Anterior cingulate cortex (tissue), 58 donors: ENCODE results near the gene MICB.
A peak's percentile ranks its signal among the peaks of the same experiment; 100 is the strongest.

Experiments used
- DNase-seq, 58 donors: peaks; one replicate each; lab custom pipeline; 2025; lab: John Stamatoyannopoulos, UW

MICB gene

GRCh38 chr6:31535538-31536324, 37.8 kb downstream of the MICB start:
- no peak for DNase-seq

- peak in 1 of 58 donors; percentile 11 for DNase-seq
Observed at GRCh38 chr6:31538805-31539400, 41.0 kb downstream of the MICB start.

DNA sequence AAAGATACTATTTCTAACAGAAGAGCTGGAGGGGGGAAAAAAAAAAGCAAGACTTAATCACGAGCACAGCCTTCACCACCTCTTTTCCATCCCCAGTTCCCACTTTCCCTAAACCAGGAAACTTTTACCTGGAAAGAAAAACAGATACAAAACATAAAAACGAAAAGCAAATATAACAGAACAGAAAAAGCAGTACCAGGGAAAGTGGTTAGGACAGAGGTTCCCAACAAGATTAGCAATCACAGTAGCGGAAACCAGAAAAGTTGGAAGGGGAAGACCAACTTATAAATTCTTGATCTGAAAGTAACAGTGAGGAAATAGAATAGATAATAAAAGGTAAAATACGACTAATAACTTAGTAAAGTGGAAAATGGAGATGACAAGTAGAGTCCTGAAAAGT, 42.7 kb downstream of the MICB start:
- DNase-seq, result no peak

GRCh38 chr6:31541059-31541657, 43.2 kb downstream of the MICB start:
- DNase-seq, result peak in 7 of 58 donors; percentile 11 to 69 (median 43)

DNA sequence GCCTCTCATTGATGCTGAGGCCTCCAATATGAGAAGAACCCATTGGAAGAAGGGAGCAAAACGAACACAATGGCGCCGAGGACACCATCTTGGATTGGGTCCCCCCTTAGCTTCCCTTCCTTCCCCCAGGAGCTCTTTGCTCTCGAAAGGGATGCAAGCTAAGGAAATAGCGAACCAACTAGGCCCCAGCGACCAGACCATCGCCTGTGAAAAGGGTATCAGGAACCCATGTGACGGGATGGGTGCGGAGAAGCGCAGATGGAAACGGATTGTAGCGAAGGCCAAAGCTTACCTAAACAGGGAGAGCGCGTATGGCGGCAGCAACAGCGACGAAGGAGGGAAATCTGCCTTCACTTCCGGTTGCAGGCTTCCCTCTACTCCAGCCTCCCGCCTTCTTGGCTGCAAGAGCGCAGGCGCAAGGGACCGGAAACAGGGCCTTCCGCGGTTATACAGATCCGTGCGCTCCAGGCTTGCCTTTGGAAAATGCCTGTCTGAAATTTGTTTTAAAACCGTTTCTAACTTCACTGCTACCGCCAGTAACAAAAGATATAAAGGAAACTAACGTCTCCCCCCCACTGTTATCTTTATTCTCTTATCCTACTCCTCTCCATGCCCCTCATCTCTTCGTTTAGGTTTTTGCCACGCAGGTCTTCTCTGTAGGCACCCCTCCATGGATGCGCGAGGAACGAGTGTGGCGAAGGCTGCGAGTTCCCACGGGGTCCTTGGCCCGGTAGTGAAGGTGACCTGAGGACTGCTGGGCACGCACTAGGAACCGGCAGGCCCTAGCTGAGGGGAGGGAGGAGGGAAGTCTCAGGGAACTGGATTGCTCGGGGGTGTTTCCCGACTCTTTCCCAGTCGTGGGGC, 43.9 kb downstream of the MICB start, which contains the start of gene DDX39B:
Gene DDX39B (minus strand): TSS at position 346 of the 864 bp plus-strand sequence. CDS start 1,471 bp downstream, outside the sequence.
- DNase-seq, result peak; percentile 58 to 98 (median 94)

DNA sequence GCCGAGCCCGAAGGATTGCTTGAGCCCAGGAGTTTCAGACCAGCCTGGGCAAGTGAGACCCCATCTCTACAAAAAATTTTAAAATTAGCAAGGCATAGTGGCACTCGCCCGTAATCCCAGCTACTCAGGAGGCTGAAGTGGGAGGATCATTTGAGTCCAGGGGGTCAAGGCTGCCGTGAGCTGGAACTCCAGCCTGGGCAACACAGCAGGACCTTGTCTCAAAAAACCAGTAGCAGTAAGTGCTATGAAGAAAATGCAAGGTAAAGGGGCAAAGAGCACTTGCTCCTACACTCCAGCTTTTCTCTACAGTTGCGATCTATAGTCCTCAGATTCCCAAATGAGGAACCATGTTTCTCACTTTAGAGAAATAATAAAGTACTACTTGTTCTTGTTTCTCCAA, 45.7 kb downstream of the MICB start:
- DNase-seq, result no peak

GRCh38 chr6:31544676-31545075, 46.7 kb downstream of the MICB start:
- DNase-seq, result no peak

DNA sequence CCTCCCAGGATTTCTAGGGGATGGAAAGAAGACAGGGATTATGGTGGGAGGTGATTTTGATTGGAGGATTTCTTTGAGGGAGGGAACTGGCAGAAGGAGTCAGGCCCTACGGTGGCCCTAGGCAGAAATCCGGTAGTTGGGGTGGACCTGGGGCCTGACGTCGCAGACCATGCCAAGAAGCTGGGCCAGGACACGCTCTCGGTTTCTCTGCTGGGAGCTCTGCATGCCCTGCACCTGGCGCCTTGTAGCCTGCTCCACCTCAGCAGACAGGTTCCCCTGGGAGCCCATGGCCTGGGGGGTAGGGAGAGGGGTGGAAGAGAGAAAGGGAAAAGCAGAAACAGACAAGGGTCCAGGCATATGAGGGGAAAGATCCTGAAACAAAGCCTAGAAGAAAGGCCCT, 47.3 kb downstream of the MICB start:
- no peak for DNase-seq

- DNase-seq, result peak; percentile 54 to 98 (median 88)
Observed at GRCh38 chr6:31546339-31546957, 48.5 kb downstream of the MICB start, which contains the start of gene ATP6V1G2. ATP6V1G2 (minus strand) TSS chr6:31546608; CDS start chr6:31546559, 49 bp downstream.

- peak; percentile 76 to 99 (median 95) for DNase-seq
Observed at GRCh38 chr6:31546958-31547726, 49.2 kb downstream of the MICB start, which contains the start of gene NFKBIL1. NFKBIL1 (plus strand) TSS chr6:31547608; CDS start chr6:31547695, 87 bp downstream.

GRCh38 chr6:31547727-31548543, 50.0 kb downstream of the MICB start:
- peak in 2 of 58 donors; percentile 5 to 7 for DNase-seq

DNA sequence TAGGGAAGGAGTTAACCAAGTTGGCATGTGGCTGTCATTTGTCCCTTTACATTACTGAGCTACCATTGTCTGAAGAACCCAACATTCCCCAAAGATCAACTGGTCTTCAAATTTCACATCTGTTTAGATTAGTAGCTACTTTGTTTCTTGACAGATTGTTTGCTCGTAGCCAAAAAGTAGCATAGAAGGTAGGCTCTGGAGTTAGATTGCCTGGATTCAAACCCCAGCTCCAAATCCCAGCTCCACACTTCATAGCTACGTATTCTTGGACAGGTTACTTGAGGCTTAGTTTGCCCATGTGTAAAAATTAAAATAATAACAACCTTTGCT, 50.6 kb downstream of the MICB start:
- DNase-seq, result no peak

GRCh38 chr6:31551371-31551770, 53.4 kb downstream of the MICB start:
- DNase-seq, result peak in 18 of 58 donors; percentile 4 to 33 (median 14)

DNA sequence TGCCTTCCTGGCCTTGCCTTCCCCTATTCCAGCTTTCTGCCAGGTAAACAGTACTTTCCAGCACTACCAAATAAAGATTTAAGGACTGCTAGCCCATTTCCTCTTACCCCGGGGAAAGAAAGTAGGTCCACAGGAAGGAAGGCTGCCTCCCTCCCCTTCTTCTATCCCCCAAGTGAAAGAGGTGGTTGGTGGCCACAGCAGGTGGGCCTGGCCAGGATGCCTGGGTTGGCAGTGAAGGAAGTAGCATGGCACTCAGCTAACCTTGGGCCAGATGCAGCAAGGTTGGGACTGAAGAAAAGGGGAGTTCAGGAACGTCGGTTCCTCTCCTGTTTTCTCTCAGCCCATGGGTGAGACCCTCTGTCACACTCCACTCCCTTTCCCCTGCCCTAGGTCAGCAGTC, 58.4 kb downstream of the MICB start:
- no peak for DNase-seq

- DNase-seq, result no peak
Observed at GRCh38 chr6:31557443-31558317, 59.7 kb downstream of the MICB start.

- no peak for DNase-seq
Observed at GRCh38 chr6:31558318-31558625, 60.3 kb downstream of the MICB start.
